Endothelial cell of umbilical vein (primary cell): ENCODE data around the gene PI4KA. TPM values are rescaled to one million over a fixed set of nuclear protein-coding genes. Genes with fewer than 3 reads are reported as not detected.

Source experiments
- BruUV-seq: library from RNA; stranded (reverse); fragments of 400-500 nt; replicated peaks from 2 replicates; lab custom pipeline; 2021; lab: Mats Ljungman, UMichigan
- CTCF ChIA-PET: fragments of 300-600, 350-600 bp; sonication (Branson Sonifier 250); formaldehyde crosslinking; loops from one replicate; lab custom pipeline; 2021; ENCODE audit warnings: antibody characterized with exemption, inconsistent platforms; lab: Charles Lee
- POLR2A ChIA-PET: fragments of 300-600, 350-600 bp; sonication (Branson Sonifier 250); formaldehyde crosslinking; loops from one replicate; lab custom pipeline; 2021; ENCODE audit warnings: antibody characterized with exemption, inconsistent platforms; lab: Charles Lee
- DNase-seq: peaks from one replicate; pipeline ENCODE4 v3.0.0-alpha.2; 2011; ENCODE audit warnings: low read depth, low spot score
- FAIRE-seq: peaks from 2 replicates; lab custom pipeline; 2011; peaks lifted over from hg19 to GRCh38; lab: Jason Lieb, UNC
- H2AFZ ChIP-seq: 2 replicates; pipeline ENCODE4 v1.6.0; 2012; ENCODE audit warnings: low read depth, low read length, control low read depth, inconsistent platforms
- H3K27ac ChIP-seq: 2 replicates; pipeline ENCODE4 v1.5.1; 2011; ENCODE audit warnings: low read depth, mild to moderate bottlenecking, control low read depth, low read length, moderate library complexity; ENCODE audit not compliant: insufficient read depth
- H3K27me3 ChIP-seq, 2 experiments: 2 replicates each; pipeline versions ENCODE4 v1.6.0 to v1.6.1; 2011; ENCODE audit warnings: low read length in 2 of 2, mixed read lengths in 1 of 2; ENCODE audit not compliant: control insufficient read depth in 2 of 2, insufficient read depth in 2 of 2
- H3K36me3 ChIP-seq, 2 experiments: 2 replicates in 1 of 2; 3 replicates in 1 of 2; pipeline ENCODE4 v1.5.1; 2011; ENCODE audit warnings: low read length in 2 of 2, mild to moderate bottlenecking in 1 of 2, moderate library complexity in 1 of 2; ENCODE audit not compliant: control insufficient read depth in 2 of 2, insufficient read depth in 2 of 2; ENCODE audit errors: extremely low read depth in 1 of 2
- H3K4me1 ChIP-seq: 3 replicates; pipeline ENCODE4 v1.5.1; 2011; ENCODE audit warnings: mild to moderate bottlenecking, low read length; ENCODE audit not compliant: control insufficient read depth, insufficient read depth; ENCODE audit errors: extremely low read depth
- H3K4me2 ChIP-seq: 2 replicates; pipeline ENCODE4 v1.6.1; 2011; ENCODE audit warnings: low read length, control low read depth, mixed read lengths; ENCODE audit not compliant: insufficient read depth
- H3K4me3 ChIP-seq, 3 experiments: fragments of 200-600 bp in 1 of 3; sonication (generic), shearing (Covaris generic) in 1 of 3; replicated peaks in 1 of 3; 2 replicates each; pipeline ENCODE4 v1.5.1; 2011 to 2016; ENCODE audit warnings: control low read depth in 3 of 3, low read length in 3 of 3, mild to moderate bottlenecking in 2 of 3, inconsistent platforms in 1 of 3, low read depth in 1 of 3, moderate library complexity in 1 of 3; ENCODE audit not compliant: insufficient read depth in 1 of 3
- H3K79me2 ChIP-seq: 2 replicates; pipeline ENCODE4 v1.6.0; 2012; ENCODE audit warnings: low read length, inconsistent platforms; ENCODE audit not compliant: control insufficient read depth, insufficient read depth
- H3K9ac ChIP-seq: replicated peaks from 2 replicates; pipeline ENCODE3; 2011; ENCODE audit warnings: low read length, control low read depth; ENCODE audit not compliant: insufficient read depth; ENCODE audit errors: extremely low read depth
- H3K9me1 ChIP-seq: replicated peaks from 3 replicates; pipeline ENCODE4 v1.6.0; 2011; ENCODE audit warnings: mild to moderate bottlenecking, low read length; ENCODE audit not compliant: control insufficient read depth, insufficient read depth; ENCODE audit errors: extremely low read depth
- H3K9me3 ChIP-seq: replicated peaks from 2 replicates; pipeline ENCODE4 v1.5.1; 2012; ENCODE audit warnings: low read length, inconsistent platforms; ENCODE audit not compliant: control insufficient read depth, insufficient read depth
- H4K20me1 ChIP-seq: replicated peaks from 2 replicates; pipeline ENCODE3; 2011; ENCODE audit warnings: mild to moderate bottlenecking, low read length; ENCODE audit not compliant: control insufficient read depth, insufficient read depth; ENCODE audit errors: extremely low read depth
- EZH2 ChIP-seq: IDR thresholded peaks from 2 replicates; pipeline ENCODE4 v1.6.1; 2012; ENCODE audit warnings: borderline replicate concordance, low read depth, mild to moderate bottlenecking, moderate library complexity, low read length, inconsistent platforms; ENCODE audit not compliant: severe bottlenecking
- FOS ChIP-seq: IDR thresholded peaks from 2 replicates; pipeline ENCODE4 v1.6.1; 2011; ENCODE audit warnings: mild to moderate bottlenecking, low read length, moderate library complexity, borderline replicate concordance; ENCODE audit not compliant: insufficient read depth
- MAX ChIP-seq: IDR thresholded peaks from 2 replicates; pipeline ENCODE4 v1.6.1; 2011; ENCODE audit not compliant: insufficient read depth, insufficient read length
- POLR2A ChIP-seq: IDR thresholded peaks from 2 replicates; pipeline ENCODE4 v1.6.1; 2012; ENCODE audit warnings: low read depth, mild to moderate bottlenecking, control low read depth, low read length
- POLR2AphosphoS5 ChIP-seq: IDR thresholded peaks from 2 replicates; pipeline ENCODE4 v1.6.1; 2012; ENCODE audit warnings: low read depth, mild to moderate bottlenecking, control low read depth, low read length, moderate library complexity; ENCODE audit not compliant: insufficient read depth
- dilution Hi-C: fragments of 300-500 bp; cut with MboI; formaldehyde crosslinking; loops from one replicate; pipeline ENCODE4 v1.15.0; 2019; ENCODE audit warnings: low sequenced_read_pairs; ENCODE audit not compliant: extremely low pct_ligation_motif_present
- intact Hi-C: fragments of 100-400 bp; cut with micrococcal nuclease; formaldehyde crosslinking; loops from one replicate; pipeline ENCODE4 v1.10.0; 2022
- polyA plus RNA-seq, 4 experiments: library from polyadenylated mRNA; depleted of rRNA in 3 of 4; stranded (reverse) in 3 of 4; unstranded in 1 of 4; fragments of >200 nt; gene quantifications; 2 replicates each; pipeline versions ENCODE4 v1.2.1 to v1.2.3, GENCODE V29; 2011 to 2012; ENCODE audit warnings: missing spikeins in 1 of 4
- total RNA-seq: library from RNA; stranded (reverse); gene quantifications from 2 replicates; pipeline ENCODE4 v1.2.3, GENCODE V29; 2021

PI4KA gene
- total and polyA plus RNA-seq, 2 donors (not counting 3 experiments of a cell fraction or from before 2014, with no cell fraction given) = 28.9 to 56.4 TPM

GRCh38 chr22:20889025-20889704 lies 30.6 kb upstream of the PI4KA start:
- TF ChIP-seq POLR2AphosphoS5 (no peak), POLR2A (no peak)
- dilution Hi-C loops = no loop called here
- ChIA-PET POLR2A (no interaction called here), CTCF (interaction anchor here (0.9 kb wide), 2 partner anchors 17 to 28 kb away, joined by 3 read pairs; no protein-coding TSS in a partner anchor)
- no peaks in the 10 kb centered on the region for H3K9me1 ChIP-seq
- FAIRE-seq (no peak), DNase-seq (no peak)
- no peaks in the 10 kb centered on the region for H3K9me3 ChIP-seq
- no peak overlapping the region for H3K27ac ChIP-seq
- no peaks in the 10 kb centered on the region for H3K27me3 ChIP-seq
- no TSS peak for BruUV-seq
- intact Hi-C loops = loop anchor here (5.0 kb wide), 1 partner anchor 113 kb away; the partner anchor contains the start of gene THAP7
- H3K4me1 ChIP-seq = peaks cover 3% of the 10 kb centered on the region
- no peak overlapping the region for H3K9ac ChIP-seq
- peaks cover 10% of the 10 kb centered on the region in 2 experiments for H3K36me3 ChIP-seq
- no peak overlapping the region for H2AFZ ChIP-seq
- no peak overlapping the region for H3K4me3 ChIP-seq
- H4K20me1 ChIP-seq = no peaks in the 10 kb centered on the region
- H3K79me2 ChIP-seq = no peaks in the 10 kb centered on the region
- no peak overlapping the region for H3K4me2 ChIP-seq

GRCh38 chr22:20887375-20887774 lies 28.8 kb upstream of the PI4KA start:
- ChIA-PET POLR2A (no interaction called here), CTCF (no interaction called here)
- no TSS peak for BruUV-seq
- H3K27me3 ChIP-seq = no peaks in the 10 kb centered on the region
- no peaks in the 10 kb centered on the region for H3K9me3 ChIP-seq
- H3K36me3 ChIP-seq = peaks cover 10 to 14% of the 10 kb centered on the region in 2 experiments
- no peaks in the 10 kb centered on the region for H3K9me1 ChIP-seq
- no peak for TF ChIP-seq MAX
- TF ChIP-seq FOS = peak; percentile 16
- TF ChIP-seq EZH2 = no peak
- H3K79me2 ChIP-seq = no peaks in the 10 kb centered on the region
- intact Hi-C loops = loop anchor here (5.0 kb wide), 1 partner anchor 115 kb away; the partner anchor contains the start of gene THAP7
- no peak overlapping the region for H3K27ac ChIP-seq
- H3K4me3 ChIP-seq = no peak overlapping the region
- peaks cover 3% of the 10 kb centered on the region for H3K4me1 ChIP-seq
- no peaks in the 10 kb centered on the region for H4K20me1 ChIP-seq
- no peak overlapping the region for H3K4me2 ChIP-seq
- no peak overlapping the region for H2AFZ ChIP-seq
- DNase-seq (no peak), FAIRE-seq (peak; percentile 66)
- H3K9ac ChIP-seq = no peak overlapping the region
- dilution Hi-C loops = no loop called here
